DMS114 treated with DMSO at 0.1 percent for 48 hours (cell line): Measurements from ENCODE around the gene TRABD.
A peak's percentile ranks its signal among the peaks of the same experiment; 100 is the strongest.

ENCODE experiments used
- DNase-seq: peaks from one replicate; lab custom pipeline; 2025; ENCODE audit not compliant: unreplicated experiment; lab: John Stamatoyannopoulos, UW

The TRABD gene

DNA sequence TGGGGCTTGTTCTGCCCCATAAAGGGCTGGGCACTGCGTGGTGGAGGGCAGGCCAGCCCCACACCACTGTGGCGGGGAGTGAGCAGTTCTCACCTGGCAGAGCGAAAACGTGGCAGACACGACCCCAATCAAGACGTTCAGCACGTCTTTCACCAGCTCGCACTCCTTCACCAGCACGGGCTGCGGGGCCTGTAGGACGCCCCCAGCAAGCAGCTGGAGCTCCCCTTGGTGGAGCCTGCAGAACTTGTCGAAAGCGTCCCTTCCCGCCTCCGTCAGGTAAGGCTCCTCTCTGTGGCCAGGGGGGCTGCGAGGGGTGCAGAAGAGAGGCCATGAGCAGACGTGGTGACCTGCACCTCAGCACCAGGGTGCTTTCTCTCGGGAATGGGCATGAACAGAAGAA is 47.5 kb downstream of the TRABD start:
- no peak for DNase-seq

DNA sequence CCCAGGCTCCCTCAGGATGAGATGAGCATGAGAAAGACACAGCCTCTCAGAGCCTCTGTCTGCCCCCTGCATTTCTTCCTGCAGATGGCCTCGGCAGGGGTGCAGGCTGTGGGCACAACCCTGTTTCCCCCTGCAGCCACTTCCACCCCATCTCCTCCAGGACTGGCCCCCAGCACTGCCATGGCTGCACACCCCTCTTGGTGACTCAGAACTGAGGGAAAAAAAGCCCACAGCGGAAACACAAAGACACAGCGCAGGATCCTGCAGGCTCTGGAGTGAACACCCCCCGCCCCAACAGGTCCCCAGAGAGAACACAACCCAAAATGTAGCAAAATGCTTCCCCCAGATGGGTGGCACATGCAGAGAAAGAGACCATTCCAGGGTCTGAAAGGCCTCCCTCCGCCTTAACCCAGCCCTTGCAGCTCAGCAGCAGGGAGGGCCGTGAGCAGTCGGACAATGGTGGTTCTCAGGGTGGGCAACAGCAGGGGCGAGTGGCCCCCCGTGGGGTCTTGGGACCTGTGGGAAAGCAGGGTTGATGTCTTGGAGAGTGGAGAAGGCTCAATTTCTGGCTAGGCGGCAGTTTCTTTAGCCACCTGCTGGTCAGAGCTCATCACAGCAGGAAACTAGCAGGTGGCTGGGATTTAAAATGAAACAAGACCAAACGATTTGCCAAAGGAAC is 51.2 kb downstream of the TRABD start:
- DNase-seq: no peak

DNA sequence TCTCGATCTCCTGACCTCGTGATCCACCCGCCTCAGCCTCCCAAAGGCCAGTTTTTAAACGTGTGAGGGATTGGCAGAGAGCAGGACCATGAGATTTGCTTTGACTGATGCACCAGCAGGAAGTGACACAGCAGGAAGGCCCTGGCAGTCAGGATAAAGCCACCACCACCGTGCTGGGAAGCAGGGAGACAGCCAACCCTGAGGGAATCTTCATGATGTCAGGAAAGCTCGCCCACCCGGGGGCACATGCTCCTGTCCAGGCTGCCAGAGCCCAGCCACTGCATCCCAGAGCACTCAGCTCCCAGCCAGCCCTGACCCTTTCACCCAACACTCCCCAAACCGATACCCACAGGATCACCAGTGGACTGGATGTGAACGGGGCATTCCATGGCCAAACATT is 53.0 kb downstream of the TRABD start:
- no peak for DNase-seq

DNA sequence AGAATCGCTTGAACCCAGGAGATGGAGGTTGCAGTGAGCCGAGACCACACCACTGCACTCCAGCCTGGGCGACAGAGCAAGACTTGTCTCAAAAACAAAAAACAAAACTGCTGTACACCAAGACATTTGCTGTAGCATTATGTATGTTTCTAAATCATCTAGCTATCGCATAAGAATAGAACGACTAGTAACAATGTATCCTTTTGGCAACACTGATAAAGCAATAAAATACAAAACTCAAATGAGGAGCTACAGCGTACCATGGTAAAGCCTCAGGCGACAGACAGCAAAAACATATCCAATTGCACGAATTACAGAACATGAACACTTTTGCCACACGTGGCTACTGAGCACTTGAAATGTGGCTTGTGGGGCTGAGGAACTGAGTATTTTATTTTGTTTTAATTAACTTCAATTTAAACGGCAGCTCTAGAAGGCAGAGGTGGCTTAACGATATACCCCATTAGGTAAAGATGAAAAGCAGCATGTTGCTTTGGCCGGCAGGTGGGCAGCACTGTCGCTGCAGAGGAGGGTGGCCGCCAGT is 56.8 kb downstream of the TRABD start:
- DNase-seq: no peak

DNA sequence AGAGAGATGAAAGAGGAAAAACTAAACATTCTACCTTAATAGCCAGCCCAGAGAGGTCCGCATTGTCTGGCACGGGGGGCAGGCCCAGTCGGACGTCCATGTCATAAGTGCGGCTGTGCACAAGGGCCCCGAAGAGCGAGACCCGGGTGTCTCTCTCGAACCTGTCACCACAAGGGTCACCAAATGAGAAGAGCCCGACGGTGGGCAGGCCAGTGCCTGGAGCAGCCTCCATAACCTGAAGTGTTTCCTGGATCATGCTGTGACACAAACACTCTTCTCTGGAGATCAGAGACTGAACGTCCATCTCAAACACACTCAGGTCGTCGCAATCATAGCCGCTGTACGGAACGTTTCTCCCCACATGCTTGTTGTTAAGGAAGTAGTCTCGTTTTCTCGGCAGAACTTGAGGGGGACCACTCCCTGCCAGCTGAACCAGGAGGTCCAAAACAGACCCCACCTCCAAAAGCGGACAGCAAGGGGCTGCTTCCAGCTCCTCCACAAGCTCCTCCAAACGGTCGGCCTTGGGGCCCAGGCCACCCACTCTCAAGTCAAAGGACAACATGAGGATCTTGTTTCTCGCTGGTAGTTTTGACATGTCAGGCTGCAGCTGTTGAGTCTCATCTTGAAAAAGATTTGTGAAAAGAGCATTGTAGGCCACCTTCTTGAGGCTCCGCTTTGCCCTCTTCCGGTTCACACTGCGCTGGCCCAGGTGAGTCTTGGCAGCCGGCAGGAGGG is 58.1 kb downstream of the TRABD start:
- DNase-seq: no peak

DNA sequence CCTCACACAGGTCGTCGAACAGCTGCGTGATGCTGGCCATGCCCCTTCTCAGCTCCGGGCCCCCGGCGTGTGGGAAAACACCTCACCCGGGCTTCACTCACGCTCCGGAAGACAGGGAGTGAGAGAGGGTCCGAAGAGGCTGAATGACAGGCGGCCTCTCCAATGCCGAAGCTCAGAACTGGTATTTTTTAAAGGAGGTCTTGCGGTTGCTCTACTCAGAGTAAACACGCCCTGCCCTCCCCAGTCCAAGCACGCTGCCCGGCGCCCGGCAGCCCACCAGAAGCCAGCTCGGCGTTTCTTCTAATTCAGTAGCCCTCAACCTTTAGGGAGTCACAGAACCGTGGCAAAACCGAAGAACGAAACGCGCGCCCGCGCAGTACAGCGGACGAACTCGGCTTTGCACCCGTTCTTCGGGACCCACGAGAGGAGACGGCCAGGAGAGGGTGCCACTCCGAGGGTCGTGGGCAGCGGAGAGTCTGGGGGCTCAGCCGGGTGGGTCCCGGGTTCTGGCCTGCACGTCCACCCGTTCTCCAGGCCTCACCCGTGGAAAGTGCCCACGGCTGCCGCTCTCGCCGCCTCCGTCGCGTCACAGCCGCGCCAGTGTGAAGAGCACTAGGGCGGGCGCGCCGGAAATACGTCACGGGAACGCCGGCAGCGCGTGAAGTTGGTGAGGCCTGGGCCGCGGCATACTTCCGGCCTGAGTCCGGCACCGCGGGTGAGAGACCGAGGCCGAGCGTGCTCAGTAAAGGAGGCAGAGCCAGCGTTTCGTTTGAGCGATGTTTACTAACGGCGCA is 58.9 kb downstream of the TRABD start, which contains the start of gene TUBGCP6:
TUBGCP6 (minus strand) TSS at position 604 of the 794 bp plus-strand sequence; CDS start at position 40, 564 bp downstream.
- DNase-seq: peak; percentile 87

DNA sequence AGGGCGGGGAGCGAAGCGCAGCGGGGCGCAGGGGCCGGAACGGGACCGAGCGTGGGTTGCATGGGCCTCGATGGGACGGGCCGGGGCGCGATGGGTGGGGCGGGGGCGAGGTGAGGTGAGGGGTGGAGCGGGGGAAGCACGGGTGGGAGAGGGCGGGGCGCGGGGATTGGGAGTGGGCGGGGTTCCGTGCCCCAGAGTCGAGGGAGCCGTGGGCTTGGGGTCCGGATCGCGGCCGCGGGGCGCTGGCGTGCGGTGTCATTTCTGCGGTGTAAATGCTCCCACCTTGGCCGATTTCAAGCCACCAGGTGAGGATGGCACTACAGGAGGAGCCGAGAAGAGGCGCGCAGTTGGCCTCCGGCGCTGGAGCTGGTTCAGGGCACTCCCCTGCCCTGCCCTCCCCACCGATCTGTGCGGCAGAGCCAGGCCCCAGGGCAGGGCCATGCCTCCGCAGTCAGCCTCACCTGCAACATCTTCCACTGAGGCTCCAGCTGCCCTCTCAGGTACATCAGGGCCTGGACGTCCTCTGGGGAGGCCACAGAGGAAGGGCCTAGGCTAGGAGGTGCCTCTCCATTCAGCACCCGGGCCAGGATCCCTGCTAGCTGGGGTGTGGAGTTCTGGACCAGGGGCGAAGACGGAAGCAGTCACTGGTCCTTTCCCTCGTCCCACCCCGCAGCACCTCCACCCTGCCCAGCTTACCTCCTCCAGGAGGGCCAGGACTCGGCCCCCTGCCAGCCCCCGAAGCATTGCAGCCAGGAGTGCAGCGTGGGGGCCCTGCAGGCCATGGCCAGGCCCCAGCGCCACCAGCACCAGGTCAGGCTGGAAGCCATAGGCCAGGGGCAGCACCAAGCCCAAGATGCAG is 59.7 kb downstream of the TRABD start:
- DNase-seq: no peak

DNA sequence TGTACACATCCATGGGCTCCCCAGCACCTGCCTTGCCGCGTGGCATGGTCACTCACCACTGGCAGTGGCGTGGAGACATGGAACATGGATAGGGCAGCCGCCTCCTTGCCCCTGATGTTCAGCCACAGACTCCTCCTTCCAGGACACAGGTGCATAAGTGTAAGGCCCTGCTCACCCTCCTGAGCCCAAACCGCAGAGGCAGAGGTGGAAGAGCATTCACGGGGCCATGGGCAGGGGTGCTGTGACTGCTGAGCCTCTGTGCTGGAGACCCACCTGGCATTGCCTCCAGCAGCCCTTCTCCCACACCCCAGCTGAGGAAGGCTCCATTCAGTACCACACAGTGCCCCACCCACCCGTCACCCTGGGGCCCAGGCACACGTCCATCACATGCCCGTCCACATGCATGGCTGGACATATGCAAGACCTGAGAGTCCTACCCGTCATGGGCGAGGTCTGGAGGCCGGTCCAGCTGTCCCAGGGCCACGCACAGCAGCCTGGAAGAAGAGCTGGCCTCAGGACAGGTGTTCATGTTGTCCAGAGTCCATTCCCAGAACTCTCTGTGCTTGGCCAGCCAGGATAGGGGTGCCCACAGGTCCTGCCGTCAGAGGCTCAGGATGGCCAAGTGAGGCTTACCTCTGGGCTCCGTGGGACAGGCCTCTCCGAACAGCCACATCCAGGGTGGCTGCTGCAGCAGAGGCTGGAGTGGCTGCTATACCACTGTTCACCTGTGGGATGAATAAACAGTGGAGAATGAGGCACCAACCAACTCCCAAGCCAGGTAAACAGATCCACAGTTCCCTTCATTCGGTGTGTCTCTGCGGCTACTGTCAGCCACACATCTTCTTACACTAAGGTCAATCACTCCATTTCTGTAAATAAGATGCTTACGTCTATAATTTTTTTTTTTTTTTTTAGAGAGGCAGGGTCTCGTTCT is 60.8 kb downstream of the TRABD start:
- DNase-seq: no peak

DNA sequence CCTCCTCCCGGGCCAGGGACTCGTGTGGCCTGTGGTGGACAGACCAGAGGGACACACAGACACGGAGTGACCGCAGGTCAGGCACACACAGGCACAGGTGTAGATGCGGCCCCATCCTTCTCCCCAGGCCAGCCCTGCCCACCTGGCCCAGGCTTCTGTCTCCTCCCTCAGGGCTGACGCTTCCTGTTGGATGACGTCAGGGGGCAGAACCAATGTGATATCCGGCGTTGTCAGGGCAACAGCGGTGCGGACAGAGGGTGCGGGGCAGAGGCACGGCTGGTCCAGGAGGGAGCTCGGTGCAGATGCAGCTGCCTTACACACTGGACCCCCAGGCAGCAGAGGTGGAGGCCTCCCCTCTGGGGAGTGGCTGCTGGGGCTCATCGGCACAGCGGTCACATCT is 62.0 kb downstream of the TRABD start:
- no peak for DNase-seq

DNA sequence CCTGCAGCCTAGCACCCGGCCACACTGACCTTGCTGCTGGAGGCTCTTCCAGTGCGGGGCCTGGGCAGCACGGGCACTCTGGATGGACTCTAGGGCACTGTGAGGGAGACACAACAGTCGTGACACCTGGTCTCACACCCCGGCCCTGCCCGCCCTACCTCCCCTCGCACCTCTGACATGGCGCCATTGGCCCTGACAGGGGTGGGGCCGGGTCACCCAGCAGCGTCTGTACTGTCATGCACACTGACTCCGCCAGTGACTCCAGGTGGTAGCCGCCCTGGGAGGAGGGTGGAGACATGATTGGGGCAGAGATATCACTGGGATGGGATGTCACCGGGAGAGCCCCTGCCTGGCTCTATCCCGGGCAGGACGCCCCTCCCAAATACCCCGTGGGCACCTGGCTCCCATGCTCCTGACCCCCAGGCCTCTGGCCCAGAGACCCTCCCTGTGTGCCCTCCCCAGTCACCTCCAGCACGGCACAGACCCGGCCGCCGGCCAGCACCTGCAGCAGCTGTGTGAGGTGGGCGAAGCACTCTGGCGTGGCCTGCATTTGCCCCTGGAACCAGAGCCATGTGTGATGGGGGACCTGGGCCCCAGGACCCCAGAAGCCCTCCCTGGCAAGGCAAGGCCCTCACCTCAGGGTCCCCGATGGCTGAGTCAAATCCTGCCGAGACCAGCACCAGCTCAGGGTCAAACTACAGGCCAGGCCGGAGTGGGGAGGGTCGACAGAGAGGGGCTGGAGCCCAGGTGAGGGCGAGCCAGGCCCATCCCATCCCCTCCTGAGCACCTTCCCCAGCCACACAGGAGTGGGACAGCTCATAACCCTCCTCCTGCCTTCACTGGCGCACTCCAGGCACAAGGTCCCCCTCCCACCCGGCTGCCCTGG is 62.7 kb downstream of the TRABD start:
- DNase-seq: no peak
